GM12878 (cell line): ENCODE data around the gene DUOX1. TPM values are rescaled to one million over a fixed set of nuclear protein-coding genes. Genes with fewer than 3 reads are reported as not detected.

Source experiments
- ATAC-seq: fragments of 200-7000 bp; cut with Tn5 transposase; 3 replicates; pipeline ENCODE4 v1.9.1; 2020; ENCODE audit warnings: mild to moderate bottlenecking, moderate library complexity
- BruUV-seq: library from RNA; stranded (reverse); fragments of 400-500 nt; replicated peaks from 2 replicates; lab custom pipeline; 2021; lab: Mats Ljungman, UMichigan
- CTCF ChIA-PET: fragments of 300-600 bp; sonication (Branson Sonifier 250); formaldehyde crosslinking; extraction: SDS; loops from one replicate; lab custom pipeline; 2021; ENCODE audit warnings: inconsistent platforms; lab: Yijun Ruan, JAX
- POLR2A ChIA-PET: fragments of 350-600 bp; formaldehyde crosslinking; extraction: SDS; loops from one replicate; lab custom pipeline; 2021; ENCODE audit warnings: inconsistent platforms; lab: Charles Lee
- RAD21 ChIA-PET: fragments of 300-600 bp; sonication (Branson Sonifier 250); formaldehyde crosslinking; loops from one replicate; lab custom pipeline; 2023; ENCODE audit warnings: antibody characterized with exemption; ENCODE audit not compliant: unreplicated experiment; lab: Charles Lee
- SMC1A ChIA-PET: fragments of 300-600 bp; sonication (Branson Sonifier 250); formaldehyde crosslinking; loops from one replicate; lab custom pipeline; 2023; ENCODE audit not compliant: unreplicated experiment, uncharacterized antibody; lab: Charles Lee
- DNase-seq: peaks from one replicate; pipeline ENCODE4 v3.0.0-alpha.2; 2011; ENCODE audit warnings: low read depth, low spot score
- FAIRE-seq: peaks from 3 replicates; lab custom pipeline; 2011; peaks lifted over from hg19 to GRCh38; lab: Jason Lieb, UNC
- H2AFZ ChIP-seq: 2 replicates; pipeline ENCODE4 v1.6.0; 2011; ENCODE audit warnings: low read depth, low read length, control low read depth; ENCODE audit not compliant: control insufficient read depth
- H3K27ac ChIP-seq: 2 replicates; pipeline ENCODE4 v1.5.1; 2011; ENCODE audit warnings: control low read depth; ENCODE audit not compliant: control insufficient read depth, insufficient read depth
- H3K27me3 ChIP-seq, 2 experiments: replicated peaks in 1 of 2; 2 replicates each; pipeline versions ENCODE4 v1.6.0 to v1.6.1; 2011; ENCODE audit warnings: low read length in 1 of 2; ENCODE audit not compliant: control insufficient read depth in 2 of 2, insufficient read depth in 2 of 2
- H3K36me3 ChIP-seq, 2 experiments: 2 replicates each; pipeline ENCODE4 v1.5.1; 2011; ENCODE audit warnings: low read length in 1 of 2; ENCODE audit not compliant: control insufficient read depth in 2 of 2, insufficient read depth in 2 of 2
- H3K4me1 ChIP-seq: 2 replicates; pipeline ENCODE4 v1.6.1; 2011; ENCODE audit warnings: mild to moderate bottlenecking, low read length, moderate library complexity, mixed read lengths; ENCODE audit not compliant: control insufficient read depth, insufficient read depth
- H3K4me2 ChIP-seq: 2 replicates; pipeline ENCODE4 v1.6.0; 2011; ENCODE audit warnings: control low read depth; ENCODE audit not compliant: control insufficient read depth, insufficient read depth
- H3K4me3 ChIP-seq: fragments of 200-600 bp; sonication (generic); 2 replicates; pipeline ENCODE4 v1.5.1; 2016
- H3K79me2 ChIP-seq: 2 replicates; pipeline ENCODE4 v1.6.0; 2011; ENCODE audit warnings: low read length; ENCODE audit not compliant: control insufficient read depth, insufficient read depth
- H3K9ac ChIP-seq: 2 replicates; pipeline ENCODE4 v1.8.0; 2011; ENCODE audit warnings: low read length, control low read depth, mixed read lengths; ENCODE audit not compliant: control insufficient read depth, insufficient read depth
- H3K9me3 ChIP-seq: replicated peaks from 3 replicates; pipeline ENCODE4 v1.5.1; 2011; ENCODE audit warnings: mild to moderate bottlenecking, low read length; ENCODE audit not compliant: control insufficient read depth, insufficient read depth
- H4K20me1 ChIP-seq: 2 replicates; pipeline ENCODE4 v1.6.0; 2011; ENCODE audit not compliant: control insufficient read depth, insufficient read depth
- KAT2A ChIP-seq: conservative IDR thresholded peaks from 2 replicates; pipeline ENCODE4 v1.6.1; 2011; ENCODE audit warnings: low read depth, low read length; ENCODE audit not compliant: control insufficient read depth
- MTA2 ChIP-seq: fragments of 450-650 bp; IDR thresholded peaks from 2 replicates; pipeline ENCODE4 v1.6.1; 2016; ENCODE audit warnings: low read depth, mild to moderate bottlenecking, moderate library complexity
- STAT1 ChIP-seq: fragments of 450-650 bp; conservative IDR thresholded peaks from 2 replicates; pipeline ENCODE4 v1.6.1; 2014; ENCODE audit warnings: antibody characterized with exemption, mild to moderate bottlenecking
- YBX1 ChIP-seq: fragments of 450-650 bp; IDR thresholded peaks from 2 replicates; pipeline ENCODE4 v1.6.1; 2016; ENCODE audit warnings: antibody characterized with exemption
- ZNF24 ChIP-seq: fragments of 450-650 bp; IDR thresholded peaks from 2 replicates; pipeline ENCODE4 v1.6.1; 2017; ENCODE audit warnings: antibody characterized with exemption, mild to moderate bottlenecking
- ZSCAN29 ChIP-seq: fragments of 450-650 bp; IDR thresholded peaks from 2 replicates; pipeline ENCODE4 v1.6.1; 2017; ENCODE audit warnings: mild to moderate bottlenecking, moderate library complexity
- WGBS: methylation state at CpG from one replicate; pipeline ENCODE4 v1.1.6; 2016; ENCODE audit warnings: low lambda C conversion rate; ENCODE audit not compliant: insufficient replicate concordance, insufficient coverage; ENCODE audit errors: missing lambda C conversion rate; 5-methylcytosine and 5-hydroxymethylcytosine counted together
- in situ Hi-C: fragments of 300-500 bp; cut with MboI; formaldehyde crosslinking; loops from 9 replicates; pipeline ENCODE4 v1.14.3; 2018; ENCODE audit warnings: mixed read lengths
- intact Hi-C: fragments of 100-400 bp; cut with micrococcal nuclease; formaldehyde crosslinking; loops from one replicate; pipeline ENCODE4 v1.14.2; 2022; ENCODE audit not compliant: unreplicated experiment
- polyA plus RNA-seq, 11 experiments: library from polyadenylated mRNA; depleted of rRNA in 4 of 11; unstranded in 6 of 11; stranded (reverse) in 5 of 11; fragments of >200 nt; fragmentation: Nextera tagmentation in 4 of 11; fragmentation: Illumina TruSeq in 1 of 11; extraction: Ambion mirVana in 4 of 11; extraction: Trizol in 1 of 11; gene quantifications; 1 replicate in 1 of 11; 2 replicates in 10 of 11; pipeline versions ENCODE4 v1.2.1 to v1.2.3, GENCODE V29; 2011 to 2016; ENCODE audit warnings: inconsistent platforms in 2 of 11, missing spikeins in 2 of 11, low read depth in 1 of 11
- total RNA-seq, 4 experiments: library from RNA; depleted of rRNA in 3 of 4; stranded (reverse); fragments of >200 nt in 3 of 4; fragmentation: Illumina TruSeq in 1 of 4; extraction: Trizol in 1 of 4; gene quantifications; 2 replicates each; pipeline versions ENCODE4 v1.2.1 to v1.2.3, GENCODE V29; 2013 to 2021
- TF ChIP-seq, protein P1 (sequence below): fragments of 450-650 bp; IDR thresholded peaks from 2 replicates; pipeline ENCODE4 v1.6.1; 2018; ENCODE audit warnings: mild to moderate bottlenecking, low read depth, moderate library complexity; ENCODE audit not compliant: partially characterized antibody
- TF ChIP-seq, protein P2 (sequence below): fragments of 450-650 bp; IDR thresholded peaks from 2 replicates; pipeline ENCODE4 v1.6.1; 2017; ENCODE audit warnings: low read depth, mild to moderate bottlenecking, moderate library complexity
- TF ChIP-seq, protein P3 (sequence below): fragments of 150-350 bp; IDR thresholded peaks from 2 replicates; pipeline ENCODE4 v1.6.1; 2016; ENCODE audit warnings: low read depth, low read length
- TF ChIP-seq, protein P4 (sequence below): IDR thresholded peaks from 2 replicates; pipeline ENCODE4 v1.6.1; 2012; ENCODE audit warnings: mild to moderate bottlenecking, low read depth, low read length
- TF ChIP-seq, protein P5 (sequence below): IDR thresholded peaks from 2 replicates; pipeline ENCODE4 v1.6.1; 2012; ENCODE audit warnings: low read length, inconsistent platforms

DUOX1 gene
- total and polyA plus RNA-seq, 10 of the 15 experiments (the other 5 are each of a cell fraction or from before 2014, with no cell fraction given): 0.02 to 2.1 (median 0.26) TPM; not detected in 3

DNA sequence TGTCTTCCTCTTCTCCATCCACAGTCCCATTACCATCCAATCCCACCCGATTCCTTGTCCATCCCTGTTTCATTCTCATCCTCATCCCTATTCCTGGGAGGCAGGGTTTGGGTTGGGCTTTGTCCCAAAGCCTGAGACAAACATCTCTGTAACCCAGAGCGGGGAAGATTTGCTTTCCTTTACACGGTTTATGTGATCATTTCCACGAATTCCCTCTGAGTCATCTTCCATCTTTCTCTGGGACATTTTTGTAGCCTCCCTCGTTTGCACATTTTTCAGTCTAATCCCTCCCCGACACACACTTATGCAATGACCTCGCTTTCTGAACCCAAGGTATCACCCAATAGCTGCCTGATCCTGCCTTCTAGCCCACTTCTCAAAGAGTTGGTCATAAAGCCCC lies 38.6 kb upstream of the DUOX1 start:
- Histone ChIP-seq H3K9ac (no peak overlapping the region), H3K4me2 (no peak overlapping the region), H3K27me3 (0 out of 4 replicates have a peak, but pooled peaks cover 0 to 2% of the 10 kb centered on the region in 2 experiments), H3K36me3 (no peaks in the 10 kb centered on the region), H2AFZ (no peak overlapping the region), H4K20me1 (no peaks in the 10 kb centered on the region), H3K9me3 (no peaks in the 10 kb centered on the region), H3K27ac (no peak overlapping the region), H3K79me2 (no peaks in the 10 kb centered on the region), H3K4me1 (no peaks in the 10 kb centered on the region), H3K4me3 (no peak overlapping the region)
- DNase-seq: no peak
- POLR2A ChIA-PET: no interaction called here
- SMC1A ChIA-PET: no interaction called here
- RAD21 ChIA-PET: no interaction called here
- BruUV-seq: no TSS peak
- ATAC-seq: no peak
- TF ChIP-seq MTA2 (no peak), ZNF24 (no peak), KAT2A (no peak), STAT1 (no peak), YBX1 (no peak), ZSCAN29 (no peak)
- TF ChIP-seq, protein P1, sequence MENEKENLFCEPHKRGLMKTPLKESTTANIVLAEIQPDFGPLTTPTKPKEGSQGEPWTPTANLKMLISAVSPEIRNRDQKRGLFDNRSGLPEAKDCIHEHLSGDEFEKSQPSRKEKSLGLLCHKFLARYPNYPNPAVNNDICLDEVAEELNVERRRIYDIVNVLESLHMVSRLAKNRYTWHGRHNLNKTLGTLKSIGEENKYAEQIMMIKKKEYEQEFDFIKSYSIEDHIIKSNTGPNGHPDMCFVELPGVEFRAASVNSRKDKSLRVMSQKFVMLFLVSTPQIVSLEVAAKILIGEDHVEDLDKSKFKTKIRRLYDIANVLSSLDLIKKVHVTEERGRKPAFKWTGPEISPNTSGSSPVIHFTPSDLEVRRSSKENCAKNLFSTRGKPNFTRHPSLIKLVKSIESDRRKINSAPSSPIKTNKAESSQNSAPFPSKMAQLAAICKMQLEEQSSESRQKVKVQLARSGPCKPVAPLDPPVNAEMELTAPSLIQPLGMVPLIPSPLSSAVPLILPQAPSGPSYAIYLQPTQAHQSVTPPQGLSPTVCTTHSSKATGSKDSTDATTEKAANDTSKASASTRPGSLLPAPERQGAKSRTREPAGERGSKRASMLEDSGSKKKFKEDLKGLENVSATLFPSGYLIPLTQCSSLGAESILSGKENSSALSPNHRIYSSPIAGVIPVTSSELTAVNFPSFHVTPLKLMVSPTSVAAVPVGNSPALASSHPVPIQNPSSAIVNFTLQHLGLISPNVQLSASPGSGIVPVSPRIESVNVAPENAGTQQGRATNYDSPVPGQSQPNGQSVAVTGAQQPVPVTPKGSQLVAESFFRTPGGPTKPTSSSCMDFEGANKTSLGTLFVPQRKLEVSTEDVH: no peak
- TF ChIP-seq, protein P2, sequence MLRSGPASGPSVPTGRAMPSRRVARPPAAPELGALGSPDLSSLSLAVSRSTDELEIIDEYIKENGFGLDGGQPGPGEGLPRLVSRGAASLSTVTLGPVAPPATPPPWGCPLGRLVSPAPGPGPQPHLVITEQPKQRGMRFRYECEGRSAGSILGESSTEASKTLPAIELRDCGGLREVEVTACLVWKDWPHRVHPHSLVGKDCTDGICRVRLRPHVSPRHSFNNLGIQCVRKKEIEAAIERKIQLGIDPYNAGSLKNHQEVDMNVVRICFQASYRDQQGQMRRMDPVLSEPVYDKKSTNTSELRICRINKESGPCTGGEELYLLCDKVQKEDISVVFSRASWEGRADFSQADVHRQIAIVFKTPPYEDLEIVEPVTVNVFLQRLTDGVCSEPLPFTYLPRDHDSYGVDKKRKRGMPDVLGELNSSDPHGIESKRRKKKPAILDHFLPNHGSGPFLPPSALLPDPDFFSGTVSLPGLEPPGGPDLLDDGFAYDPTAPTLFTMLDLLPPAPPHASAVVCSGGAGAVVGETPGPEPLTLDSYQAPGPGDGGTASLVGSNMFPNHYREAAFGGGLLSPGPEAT: no peak
- TF ChIP-seq, protein P3, sequence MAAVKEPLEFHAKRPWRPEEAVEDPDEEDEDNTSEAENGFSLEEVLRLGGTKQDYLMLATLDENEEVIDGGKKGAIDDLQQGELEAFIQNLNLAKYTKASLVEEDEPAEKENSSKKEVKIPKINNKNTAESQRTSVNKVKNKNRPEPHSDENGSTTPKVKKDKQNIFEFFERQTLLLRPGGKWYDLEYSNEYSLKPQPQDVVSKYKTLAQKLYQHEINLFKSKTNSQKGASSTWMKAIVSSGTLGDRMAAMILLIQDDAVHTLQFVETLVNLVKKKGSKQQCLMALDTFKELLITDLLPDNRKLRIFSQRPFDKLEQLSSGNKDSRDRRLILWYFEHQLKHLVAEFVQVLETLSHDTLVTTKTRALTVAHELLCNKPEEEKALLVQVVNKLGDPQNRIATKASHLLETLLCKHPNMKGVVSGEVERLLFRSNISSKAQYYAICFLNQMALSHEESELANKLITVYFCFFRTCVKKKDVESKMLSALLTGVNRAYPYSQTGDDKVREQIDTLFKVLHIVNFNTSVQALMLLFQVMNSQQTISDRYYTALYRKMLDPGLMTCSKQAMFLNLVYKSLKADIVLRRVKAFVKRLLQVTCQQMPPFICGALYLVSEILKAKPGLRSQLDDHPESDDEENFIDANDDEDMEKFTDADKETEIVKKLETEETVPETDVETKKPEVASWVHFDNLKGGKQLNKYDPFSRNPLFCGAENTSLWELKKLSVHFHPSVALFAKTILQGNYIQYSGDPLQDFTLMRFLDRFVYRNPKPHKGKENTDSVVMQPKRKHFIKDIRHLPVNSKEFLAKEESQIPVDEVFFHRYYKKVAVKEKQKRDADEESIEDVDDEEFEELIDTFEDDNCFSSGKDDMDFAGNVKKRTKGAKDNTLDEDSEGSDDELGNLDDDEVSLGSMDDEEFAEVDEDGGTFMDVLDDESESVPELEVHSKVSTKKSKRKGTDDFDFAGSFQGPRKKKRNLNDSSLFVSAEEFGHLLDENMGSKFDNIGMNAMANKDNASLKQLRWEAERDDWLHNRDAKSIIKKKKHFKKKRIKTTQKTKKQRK: no peak
- TF ChIP-seq, protein P4, sequence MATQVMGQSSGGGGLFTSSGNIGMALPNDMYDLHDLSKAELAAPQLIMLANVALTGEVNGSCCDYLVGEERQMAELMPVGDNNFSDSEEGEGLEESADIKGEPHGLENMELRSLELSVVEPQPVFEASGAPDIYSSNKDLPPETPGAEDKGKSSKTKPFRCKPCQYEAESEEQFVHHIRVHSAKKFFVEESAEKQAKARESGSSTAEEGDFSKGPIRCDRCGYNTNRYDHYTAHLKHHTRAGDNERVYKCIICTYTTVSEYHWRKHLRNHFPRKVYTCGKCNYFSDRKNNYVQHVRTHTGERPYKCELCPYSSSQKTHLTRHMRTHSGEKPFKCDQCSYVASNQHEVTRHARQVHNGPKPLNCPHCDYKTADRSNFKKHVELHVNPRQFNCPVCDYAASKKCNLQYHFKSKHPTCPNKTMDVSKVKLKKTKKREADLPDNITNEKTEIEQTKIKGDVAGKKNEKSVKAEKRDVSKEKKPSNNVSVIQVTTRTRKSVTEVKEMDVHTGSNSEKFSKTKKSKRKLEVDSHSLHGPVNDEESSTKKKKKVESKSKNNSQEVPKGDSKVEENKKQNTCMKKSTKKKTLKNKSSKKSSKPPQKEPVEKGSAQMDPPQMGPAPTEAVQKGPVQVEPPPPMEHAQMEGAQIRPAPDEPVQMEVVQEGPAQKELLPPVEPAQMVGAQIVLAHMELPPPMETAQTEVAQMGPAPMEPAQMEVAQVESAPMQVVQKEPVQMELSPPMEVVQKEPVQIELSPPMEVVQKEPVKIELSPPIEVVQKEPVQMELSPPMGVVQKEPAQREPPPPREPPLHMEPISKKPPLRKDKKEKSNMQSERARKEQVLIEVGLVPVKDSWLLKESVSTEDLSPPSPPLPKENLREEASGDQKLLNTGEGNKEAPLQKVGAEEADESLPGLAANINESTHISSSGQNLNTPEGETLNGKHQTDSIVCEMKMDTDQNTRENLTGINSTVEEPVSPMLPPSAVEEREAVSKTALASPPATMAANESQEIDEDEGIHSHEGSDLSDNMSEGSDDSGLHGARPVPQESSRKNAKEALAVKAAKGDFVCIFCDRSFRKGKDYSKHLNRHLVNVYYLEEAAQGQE: no peak
- TF ChIP-seq, protein P5, sequence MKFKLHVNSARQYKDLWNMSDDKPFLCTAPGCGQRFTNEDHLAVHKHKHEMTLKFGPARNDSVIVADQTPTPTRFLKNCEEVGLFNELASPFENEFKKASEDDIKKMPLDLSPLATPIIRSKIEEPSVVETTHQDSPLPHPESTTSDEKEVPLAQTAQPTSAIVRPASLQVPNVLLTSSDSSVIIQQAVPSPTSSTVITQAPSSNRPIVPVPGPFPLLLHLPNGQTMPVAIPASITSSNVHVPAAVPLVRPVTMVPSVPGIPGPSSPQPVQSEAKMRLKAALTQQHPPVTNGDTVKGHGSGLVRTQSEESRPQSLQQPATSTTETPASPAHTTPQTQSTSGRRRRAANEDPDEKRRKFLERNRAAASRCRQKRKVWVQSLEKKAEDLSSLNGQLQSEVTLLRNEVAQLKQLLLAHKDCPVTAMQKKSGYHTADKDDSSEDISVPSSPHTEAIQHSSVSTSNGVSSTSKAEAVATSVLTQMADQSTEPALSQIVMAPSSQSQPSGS: no peak
- FAIRE-seq: no peak
- WGBS: 13% methylated on average over 7 of the region's 7 CpGs
- intact Hi-C loops: no loop called here
- CTCF ChIA-PET: no interaction called here
- in situ Hi-C loops: no loop called here
